Cerebellar nuclear complex (tissue), 1 donor: ENCODE measurements around the gene MT1B.
"Not testable (repeated sequence)": the region's sequence is repeated elsewhere in the genome, so short reads cannot be mapped to it uniquely, and the experiment has no call there.

Experiments
- DNase-seq, 2 experiments: peaks; one replicate each; lab custom pipeline; 2025; lab: John Stamatoyannopoulos, UW

Gene MT1B

DNA sequence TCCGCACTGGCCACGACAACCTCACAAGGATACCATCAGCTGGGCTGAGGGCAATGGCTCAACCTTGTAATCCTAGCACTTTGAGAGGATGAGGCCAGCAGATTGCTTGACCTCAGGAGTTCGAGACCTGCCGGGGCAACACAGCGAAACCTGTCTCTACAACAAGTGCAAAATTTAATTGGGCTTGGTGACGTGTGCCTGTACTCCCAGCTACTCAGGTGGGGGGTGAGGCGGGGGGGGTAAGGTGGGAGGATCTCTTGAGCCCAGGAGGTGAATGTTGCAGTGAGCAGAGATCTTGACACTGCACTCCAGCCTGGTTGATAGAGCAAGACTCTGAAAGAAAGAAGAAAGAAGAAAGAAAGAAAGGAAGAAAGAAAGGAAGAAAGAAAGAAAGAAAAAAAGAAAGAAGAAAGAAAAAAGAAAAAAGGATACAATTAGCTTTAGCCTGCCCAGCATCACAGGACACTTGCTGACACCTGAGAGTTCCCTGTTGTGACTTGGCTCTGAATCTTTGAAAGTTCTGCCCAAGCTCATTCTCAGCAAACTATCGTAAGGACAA lies 31.3 kb upstream of the MT1B start:
- no peak for DNase-seq

DNA sequence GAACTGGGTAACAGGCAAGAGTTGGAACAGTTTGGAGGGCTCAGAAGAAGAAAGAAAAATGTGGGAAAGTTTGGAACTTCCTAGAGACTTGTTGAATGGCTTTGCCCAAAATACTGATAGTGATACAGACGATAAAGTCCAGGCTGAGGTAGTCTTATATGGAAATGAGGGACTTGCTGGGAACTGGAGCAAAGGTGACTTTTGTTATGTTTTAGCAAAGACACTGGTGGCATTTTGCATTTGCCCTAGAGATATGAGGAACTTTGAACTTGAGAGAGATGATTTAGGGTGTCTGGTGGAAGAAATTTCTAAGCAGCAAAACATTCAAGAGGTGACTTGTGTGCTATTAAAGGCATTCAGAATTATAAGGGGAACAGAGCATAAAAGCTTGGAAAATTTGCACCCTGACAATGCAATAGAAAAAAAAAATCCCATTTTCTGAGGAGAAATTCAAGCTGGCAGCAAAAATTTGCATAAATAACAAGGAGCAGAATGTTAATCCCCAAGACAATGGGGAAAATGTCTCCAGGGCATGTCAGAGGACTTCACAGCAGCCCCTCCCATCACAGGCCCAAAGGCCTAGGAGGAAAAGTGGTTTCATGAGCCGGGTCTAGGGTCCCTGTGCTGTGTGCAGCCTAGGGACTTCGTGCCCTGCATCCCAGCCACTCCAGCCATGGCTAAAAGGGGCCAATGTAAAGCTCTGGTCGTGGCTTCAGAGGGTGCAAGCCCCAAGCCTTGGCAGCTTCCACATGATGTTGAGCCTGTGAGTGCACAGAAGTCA lies 29.8 kb upstream of the MT1B start:
- not testable (repeated sequence) for DNase-seq

DNA sequence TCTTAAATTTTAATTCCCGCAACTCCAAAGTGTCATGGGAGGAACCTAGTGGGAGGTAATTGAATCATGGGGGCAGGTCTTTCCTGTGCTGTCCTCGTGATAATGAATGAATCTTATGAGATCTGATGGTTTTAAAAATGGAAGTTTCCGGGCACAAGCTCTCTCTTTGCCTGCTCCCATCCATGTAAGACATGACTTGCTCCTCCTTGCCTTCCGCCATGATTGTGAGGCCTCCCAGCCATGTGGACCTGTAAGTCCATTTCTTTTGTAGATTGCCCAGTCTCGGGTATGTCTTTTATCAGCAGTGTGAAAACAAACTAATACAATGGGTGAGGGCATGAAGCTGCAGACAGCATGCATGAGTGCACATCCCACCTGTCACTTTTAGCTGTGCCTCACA lies 28.5 kb upstream of the MT1B start:
- not testable (repeated sequence) for DNase-seq

DNA sequence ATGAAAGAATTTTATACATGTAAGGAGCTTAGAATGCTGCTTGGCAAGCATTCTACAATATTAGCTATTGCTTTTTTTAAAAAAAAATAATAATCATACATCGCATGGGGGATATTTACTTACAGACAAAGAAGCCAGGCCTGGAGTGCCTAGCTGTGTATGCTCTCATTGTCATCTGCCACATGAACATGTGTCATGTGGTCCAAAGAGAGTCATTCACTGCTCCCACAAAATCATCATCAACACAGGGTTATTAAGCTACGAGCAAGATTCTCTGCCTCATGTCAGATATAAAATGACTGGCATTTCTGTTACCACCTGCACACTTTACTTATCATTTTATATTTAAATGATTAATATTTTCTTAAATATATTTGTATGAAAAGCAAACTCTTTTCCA lies 28.0 kb upstream of the MT1B start:
- DNase-seq = no peak

DNA sequence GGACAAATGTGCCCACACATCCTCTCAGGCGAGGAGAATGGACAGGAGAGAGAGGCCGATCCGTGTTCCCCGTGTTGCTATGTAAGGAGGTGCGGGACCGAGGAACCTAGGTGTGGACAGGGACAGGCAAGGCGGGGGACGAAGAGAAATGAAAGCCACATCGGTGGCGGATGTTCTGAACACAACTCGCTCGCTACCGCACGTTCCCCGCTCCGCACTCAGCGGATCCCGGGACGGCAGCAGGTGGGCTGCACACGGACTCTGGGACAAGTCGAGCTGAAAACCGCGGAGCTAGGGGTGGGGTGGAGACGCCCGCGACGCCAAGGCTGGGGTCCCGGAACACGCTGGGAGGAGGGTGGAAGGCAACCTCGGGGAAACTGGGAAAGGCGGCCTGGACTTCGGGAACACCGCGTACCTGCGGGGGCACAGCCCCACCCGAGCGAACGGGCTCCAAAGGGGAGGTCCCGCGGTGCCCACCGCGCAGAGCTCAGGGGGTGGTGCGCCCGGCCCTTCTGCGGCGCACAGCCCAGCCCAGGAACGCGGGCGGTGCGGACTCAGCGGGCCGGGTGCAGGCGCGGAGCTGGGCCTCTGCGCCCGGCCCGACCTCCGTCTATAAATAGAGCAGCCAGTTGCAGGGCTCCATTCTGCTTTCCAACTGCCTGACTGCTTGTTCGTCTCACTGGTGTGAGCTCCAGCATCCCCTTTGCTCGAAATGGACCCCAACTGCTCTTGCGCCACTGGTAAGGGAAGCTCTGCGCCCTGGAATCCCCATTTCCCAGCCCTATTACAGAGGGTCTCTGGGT lies 26.3 kb upstream of the MT1B start, which contains the start of gene MT1E:
TSS of gene MT1E (plus strand) at position 642 of the 803 bp plus-strand sequence. CDS start at position 713, 71 bp downstream.
- peak in 1 of 2 experiments; percentile 20 for DNase-seq

DNA sequence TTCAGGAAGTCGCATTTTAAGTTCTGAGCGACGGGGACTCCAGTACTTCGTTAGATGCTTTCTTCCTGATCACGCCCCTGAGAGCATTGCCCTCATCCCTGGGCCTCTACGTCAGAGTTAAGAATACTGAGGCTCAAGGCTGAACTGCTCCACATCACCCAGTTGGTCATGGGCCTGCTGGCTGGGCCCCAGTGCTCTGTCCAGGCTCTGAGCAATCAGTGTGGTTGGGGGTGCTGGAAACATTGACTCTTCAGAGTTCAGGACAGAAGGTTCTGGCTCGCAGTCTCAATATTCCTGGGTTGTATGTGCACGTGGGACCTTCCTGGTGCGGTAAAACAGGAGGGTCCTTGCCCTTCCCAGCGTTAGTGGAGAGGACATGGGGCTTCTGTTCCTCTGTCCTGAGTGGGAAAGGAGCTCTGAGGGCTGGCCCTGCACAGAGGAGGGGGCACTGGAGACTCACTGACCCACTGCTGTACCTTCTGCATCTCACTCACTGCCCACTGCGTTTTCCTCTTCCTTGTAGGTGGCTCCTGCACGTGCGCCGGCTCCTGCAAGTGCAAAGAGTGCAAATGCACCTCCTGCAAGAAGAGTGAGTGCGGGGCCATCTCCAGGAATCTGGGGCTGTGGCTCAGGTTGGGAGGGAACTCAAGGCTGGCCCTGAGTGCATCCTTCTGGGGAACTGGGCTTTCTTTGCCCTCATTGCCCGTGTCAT lies 25.6 kb upstream of the MT1B start:
- no peak for DNase-seq

DNA sequence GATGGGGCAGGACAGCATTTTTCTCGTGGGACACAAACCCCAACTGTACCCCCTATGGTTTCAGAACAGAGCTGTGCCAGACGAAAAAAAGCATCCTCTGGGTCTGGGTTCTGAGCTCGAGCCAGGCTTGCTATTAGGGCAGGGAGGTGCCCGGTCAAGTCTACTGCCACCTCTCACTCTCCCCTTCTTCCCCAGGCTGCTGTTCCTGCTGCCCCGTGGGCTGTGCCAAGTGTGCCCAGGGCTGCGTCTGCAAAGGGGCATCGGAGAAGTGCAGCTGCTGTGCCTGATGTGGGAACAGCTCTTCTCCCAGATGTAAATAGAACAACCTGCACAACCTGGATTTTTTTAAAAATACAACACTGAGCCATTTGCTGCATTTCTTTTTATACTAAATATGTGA lies 25.0 kb upstream of the MT1B start:
- DNase-seq = no peak

DNA sequence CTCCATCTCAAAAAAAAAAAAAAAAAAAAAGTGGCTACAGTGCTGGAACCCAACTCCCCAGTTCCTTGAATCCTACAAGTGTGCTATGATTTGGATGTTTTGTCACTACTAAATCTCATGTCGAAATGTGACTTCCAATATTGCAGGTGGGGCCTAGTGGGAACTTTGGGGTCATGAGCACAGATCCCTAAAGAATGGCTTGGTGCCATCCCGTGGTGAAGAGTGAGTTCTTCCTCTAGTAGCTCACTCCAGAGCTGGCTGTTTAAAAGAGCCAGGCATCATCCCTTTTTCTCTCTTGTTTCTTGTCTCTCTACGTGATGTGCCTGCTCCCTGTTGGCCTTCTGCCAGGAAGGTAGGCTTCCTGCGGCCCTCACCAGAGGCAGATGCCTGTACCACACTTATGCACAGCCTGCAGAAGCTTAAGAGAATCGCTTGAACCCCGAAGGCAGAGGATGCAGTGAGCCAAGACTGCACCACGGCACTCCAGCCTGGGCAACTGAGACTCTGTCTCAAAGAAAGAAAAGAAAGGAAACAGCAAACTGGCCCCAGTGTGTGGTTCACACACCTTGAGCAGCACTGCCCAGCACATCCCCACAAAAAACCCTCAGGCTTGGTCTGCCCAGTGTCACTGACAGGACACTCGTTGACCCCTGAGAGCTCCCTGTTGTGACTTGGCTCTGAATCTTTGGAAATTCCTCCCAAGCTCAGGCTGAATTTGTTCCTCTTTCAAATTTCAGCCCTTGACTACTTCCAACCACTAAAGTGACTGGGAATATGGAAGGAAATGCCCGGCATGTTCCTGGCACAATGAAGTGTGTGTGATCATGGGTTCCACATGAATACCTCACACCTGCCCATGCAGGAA lies 23.0 kb upstream of the MT1B start:
- DNase-seq = no peak

DNA sequence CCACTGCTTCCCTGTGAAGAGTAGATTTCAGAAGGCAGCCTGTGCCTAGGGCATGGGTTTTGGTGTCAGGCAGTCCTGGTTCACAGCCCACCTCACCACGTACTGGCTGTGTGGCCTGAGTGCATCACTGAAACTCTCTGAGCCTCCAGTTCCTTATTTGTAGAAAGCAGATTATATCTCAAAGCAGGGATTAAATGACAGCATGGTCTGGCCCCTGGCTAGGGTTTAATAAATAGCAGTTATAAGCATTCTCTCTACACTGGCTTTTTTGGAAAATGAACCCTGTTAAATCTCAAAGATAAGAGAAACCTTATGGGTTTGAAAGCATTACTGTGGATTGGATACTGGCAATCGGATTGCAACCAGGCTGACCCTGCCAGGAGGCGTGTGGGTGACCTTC lies 22.2 kb upstream of the MT1B start:
- no peak for DNase-seq

DNA sequence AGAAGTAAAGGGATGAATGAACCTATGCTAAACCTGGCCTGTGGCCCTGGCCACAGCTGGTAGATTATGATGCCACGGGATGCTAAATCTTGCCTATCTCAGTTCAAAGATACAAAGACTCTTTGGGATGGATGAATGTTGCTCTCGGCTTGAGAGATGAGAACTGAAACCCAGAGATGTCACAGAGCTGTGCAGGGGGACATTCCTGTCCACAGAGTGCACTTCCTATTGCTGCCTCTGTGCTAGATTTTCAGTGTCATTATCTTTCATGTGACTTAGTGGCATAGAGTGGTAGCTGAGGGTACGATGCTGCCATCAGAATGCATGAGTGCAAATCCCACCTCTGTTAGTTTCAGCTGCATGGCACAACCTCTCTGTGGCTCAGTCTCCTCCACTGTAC lies 21.6 kb upstream of the MT1B start:
- DNase-seq = no peak

DNA sequence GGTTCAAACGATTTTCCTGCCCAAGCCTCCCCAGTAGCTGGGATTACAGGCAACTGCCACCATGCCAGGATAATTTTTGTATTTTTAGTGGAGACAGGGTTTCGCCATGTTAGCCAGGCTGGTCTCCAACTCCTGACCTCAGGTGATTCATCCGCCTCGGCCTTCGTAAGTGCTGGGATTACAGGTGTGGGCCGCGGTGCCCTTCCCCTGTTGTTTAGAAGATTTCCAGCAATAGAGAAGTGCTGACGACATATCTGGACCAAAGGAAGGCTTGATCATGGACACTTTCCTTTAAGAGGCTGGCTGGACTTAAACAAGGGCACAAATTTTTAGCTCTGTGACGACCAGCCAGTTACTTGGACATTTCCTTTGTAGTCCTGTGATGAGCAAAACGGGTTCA lies 20.5 kb upstream of the MT1B start:
- no peak for DNase-seq

DNA sequence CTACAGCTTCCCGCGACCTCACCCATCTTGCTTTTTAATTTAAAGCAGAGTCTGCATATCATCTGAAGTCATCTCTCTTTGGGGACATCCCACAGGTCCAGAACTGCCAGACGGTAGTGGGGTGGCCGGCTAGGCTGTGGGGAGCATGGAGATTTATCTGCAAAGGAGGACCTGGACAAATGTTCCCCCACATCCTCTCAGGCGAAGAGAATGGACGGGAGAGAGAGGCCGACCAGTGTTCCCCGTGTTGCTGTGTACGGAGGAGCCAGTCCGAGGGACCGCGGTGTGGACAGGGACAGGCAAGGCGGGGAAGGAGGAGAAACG lies 19.9 kb upstream of the MT1B start:
- DNase-seq = no peak

DNA sequence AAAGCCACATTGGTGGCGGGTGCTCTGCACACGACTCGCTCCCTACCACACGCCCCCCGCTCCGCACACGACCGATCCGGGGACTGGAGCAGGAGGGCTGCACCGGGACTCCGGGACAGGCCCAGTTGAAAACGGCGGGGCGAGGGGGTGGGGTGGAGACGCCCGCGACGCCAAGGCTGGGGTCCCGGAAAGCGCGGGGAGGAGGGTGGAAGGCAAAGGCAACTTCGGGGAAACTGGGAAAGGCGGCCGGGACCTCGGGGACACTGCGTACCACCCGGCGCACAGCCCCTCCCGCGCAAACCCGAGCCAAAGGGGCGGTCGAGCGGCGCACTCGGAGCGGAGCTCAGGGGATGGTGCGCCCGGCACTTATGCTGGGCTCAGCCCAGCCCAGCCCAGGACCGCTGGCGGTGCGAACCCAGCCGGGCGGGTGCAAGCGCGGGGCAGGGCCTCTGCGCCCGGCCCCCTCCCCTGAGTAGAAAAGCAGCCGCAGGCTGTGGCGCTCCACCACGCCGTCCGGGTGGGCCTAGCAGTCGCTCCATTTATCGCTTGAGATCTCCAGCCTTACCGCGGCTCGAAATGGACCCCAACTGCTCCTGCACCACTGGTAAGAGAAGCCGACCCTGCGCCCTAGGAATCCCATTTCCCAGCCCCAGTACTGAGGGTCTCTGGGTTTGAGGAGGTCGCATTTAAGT lies 19.4 kb upstream of the MT1B start, which contains the start of gene MT1M:
TSS of gene MT1M (plus strand) at position 504 of the 692 bp plus-strand sequence. CDS start at position 577, 73 bp downstream.
- DNase-seq = no peak

DNA sequence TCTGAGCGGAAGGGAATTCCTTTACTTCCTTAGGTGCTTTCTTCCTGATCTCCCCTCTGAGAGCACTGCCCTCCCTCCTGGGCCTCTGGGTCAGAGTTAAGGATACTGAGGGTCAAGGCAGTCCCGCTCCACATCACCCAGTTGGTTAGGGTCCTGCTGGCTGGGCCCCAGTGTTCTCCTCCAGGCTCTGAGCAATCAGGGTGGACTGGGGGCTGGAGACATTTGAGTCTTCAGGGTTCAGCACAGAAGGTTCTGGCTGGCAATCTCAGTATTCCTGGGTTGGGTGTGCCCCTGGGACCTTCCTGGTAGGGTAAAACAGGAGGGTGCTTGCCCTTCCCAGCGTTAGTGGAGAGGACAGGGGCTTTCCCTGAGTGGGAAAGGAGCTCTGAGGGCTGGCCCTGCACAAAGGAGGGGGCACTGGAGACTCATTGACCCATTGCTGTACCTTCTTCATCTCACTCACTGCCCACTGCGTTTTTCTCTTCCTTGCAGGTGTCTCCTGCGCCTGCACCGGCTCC lies 18.8 kb upstream of the MT1B start:
- DNase-seq = no peak

DNA sequence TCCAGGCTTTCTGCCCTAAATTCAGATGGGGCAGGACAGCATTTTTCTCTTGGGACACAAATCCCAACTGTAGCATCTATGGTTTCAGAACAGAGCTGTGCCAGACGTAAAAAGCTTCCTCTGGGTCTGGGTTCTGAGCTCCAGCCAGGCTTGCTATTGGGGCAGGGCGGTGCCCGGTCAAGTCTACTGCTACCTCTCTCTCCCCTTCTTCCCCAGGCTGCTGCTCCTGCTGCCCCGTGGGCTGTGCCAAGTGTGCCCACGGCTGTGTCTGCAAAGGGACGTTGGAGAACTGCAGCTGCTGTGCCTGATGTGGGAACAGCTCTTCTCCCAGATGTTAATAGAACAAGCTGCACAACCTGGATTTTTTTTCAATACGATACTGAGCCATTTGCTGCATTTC lies 18.2 kb upstream of the MT1B start:
- DNase-seq = no peak

DNA sequence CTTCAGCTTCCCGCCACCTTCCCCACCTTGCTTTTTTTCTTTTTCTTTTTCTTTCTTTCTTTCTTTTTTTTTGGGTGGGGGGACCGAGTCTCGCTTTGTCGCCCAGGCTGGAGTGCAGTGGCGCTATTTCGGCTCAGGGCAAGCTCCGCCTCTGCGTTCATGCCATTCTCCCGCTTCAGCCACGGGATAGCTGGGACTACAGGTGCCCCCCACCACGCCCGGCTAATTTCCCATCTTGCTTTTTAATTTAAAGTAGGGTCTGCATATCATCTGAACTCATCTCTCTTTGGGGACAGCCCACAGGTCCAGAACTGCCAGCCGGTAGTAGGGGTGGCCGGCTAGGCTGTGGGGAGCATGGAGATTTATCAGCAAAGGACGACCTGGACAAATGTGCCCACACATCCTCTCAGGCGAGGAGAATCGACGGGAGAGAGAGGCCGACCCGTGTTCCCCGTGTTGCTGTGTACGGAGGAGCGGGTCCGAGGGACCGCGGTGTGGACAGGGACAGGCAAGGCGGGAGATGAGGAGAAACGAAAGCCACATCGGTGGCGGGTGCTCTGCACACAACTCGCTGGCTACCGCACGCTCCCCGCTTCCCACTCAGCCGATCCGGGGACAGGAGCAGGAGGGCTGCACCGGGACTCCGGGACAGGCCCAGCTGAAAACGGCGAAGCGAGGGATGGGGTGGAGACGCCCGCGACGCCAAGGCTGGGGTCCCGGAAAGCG lies 16.8 kb upstream of the MT1B start:
- no peak for DNase-seq

DNA sequence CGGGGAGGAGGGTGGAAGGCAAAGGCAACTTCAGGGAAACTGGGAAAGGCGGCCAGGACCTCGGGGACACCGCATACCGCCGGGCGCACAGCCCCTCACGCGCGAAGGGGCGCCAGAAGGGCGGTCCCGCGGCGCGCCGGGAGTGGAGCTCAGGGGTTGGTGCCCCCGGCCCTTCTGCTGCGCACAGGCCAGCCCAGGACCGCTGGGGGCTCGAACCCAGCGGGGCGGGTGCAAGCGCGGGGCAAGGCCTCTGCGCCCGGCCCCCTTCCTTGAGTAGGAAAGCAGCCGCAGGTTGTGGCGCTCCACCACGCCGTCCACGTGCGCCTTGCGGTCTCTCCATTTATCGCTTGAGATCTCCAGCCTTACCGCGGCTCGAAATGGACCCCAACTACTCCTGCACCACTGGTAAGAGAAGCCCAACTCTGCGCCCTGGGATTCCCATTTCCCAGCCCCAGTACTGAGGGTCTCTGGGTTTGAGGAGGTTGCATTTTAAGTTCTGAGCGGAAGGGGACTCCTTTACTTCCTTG lies 16.2 kb upstream of the MT1B start:
- DNase-seq = no peak

DNA sequence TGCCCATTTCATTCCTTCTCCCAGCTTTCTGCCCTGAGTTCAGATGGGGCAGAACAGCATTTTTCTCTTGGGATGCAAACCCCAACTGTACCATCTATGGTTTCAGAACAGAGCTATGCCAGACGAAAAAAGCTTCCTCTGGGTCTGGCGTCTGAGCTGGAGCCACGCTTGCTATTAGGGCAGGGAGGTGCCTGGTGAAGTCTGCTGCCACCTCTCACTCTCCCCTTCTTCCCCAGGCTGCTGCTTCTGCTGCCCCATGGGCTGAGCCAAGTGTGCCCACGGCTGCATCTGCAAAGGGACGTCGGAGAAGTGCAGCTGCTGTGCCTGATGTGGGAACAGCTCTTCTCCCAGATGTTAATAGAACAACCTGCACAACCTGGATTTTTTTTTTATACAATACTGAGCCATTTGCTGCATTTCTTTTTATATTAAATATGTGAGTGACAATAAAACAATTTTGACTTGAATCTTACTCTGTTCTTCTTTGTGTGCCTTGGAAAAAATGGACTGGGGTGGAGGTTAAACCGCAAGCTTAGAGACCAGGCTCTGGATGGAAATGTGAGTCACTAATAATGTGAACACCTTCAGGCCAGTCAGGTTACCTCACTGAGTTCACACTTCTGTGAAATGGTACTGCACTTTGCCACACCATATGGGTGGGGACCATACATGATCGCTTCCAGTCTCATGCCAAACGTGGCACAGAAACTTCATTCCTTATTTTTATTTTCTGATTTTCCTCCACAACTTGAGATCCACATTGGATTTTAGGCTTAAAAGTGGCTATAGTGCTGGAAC lies 14.9 kb upstream of the MT1B start:
- DNase-seq = no peak
